ENCODE data around the gene AHNAK.

DNA sequence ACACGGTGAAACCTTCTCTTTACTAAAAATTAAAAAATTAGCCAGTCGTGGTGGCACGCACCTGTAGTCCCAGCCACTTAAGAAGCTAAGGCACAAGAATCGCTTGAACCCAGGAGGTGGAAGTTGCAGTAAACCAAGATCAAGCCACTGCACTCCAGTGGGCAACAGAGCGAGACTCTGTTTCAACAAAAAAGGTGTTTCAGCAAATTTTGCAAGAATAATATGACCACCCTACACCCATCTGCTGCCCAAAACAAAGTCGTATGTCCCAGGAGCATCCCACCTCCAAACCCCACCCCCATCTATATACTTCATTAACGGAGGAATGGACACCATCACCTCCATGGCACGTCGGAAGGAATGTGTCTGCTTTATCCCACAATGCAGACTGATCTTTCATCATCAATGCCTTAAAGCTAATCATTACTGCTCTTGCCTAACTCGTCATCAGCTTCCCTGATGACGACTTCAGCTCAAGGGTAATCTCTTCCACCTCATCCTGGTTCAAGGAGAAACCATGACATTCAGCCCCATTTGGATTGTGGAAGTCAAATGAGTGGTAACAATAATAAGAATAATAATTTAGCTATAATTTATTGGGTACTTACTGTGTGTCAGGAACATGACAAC, 93.7 kb downstream of the AHNAK start:
- TF ChIP-seq CTCF (IDR thresholded peaks at IDR 0.05) (no peak), POLR2A (IDR thresholded peaks at IDR 0.05; ENCODE audit: low read depth) (no peak), EP300 (IDR thresholded peaks at IDR 0.05) (no peak), POLR2AphosphoS5 (IDR thresholded peaks at IDR 0.05) (no peak)

Data from esophagus muscularis mucosa (tissue), 4 donors.